Measurements from ENCODE around the gene CTR9. TPM values are rescaled to one million over a fixed set of nuclear protein-coding genes. Genes with fewer than 3 reads are reported as not detected.

The CTR9 gene
- total RNA-seq: 15.1 and 15.5 TPM in 2 replicates

GRCh38 chr11:10750838-10751580, at the start of gene CTR9:
CTR9 (plus strand) TSS chr11:10751246; CDS start chr11:10751413, 167 bp downstream.

GRCh38 chr11:10808553-10809372, 57.7 kb downstream of the CTR9 start, which contains the start of gene EIF4G2:
EIF4G2 (minus strand) TSS chr11:10808926.

Other genes with a start within 250 kb of the CTR9 start
- gene RNF141, start 210.1 kb upstream of the CTR9 start, total RNA-seq: 11.8 and 13.2 TPM in 2 replicates
- not detected in 2 replicates for gene LYVE1, start 182.6 kb upstream of the CTR9 start, total RNA-seq
- gene IRAG1, start 57.5 kb upstream of the CTR9 start, total RNA-seq: 0.33 and 6.0 TPM in 2 replicates
- 354 and 573 TPM in 2 replicates for gene EIF4G2, start 57.7 kb downstream of the CTR9 start, total RNA-seq
- gene ZBED5, start 106.8 kb downstream of the CTR9 start, total RNA-seq: 13.4 and 16.0 TPM in 2 replicates